Gastroesophageal sphincter (tissue), 4 donors: ENCODE measurements around the gene TRIM59. TPM values are rescaled to one million over a fixed set of nuclear protein-coding genes. Genes with fewer than 3 reads are reported as not detected.

ENCODE experiments used
- ATAC-seq: fragments of 150-250 bp; one replicate; pipeline ENCODE4 v1.9.1; 2016; ENCODE audit warnings: mild to moderate bottlenecking, moderate library complexity
- H3K27ac ChIP-seq, 4 donors: fragments of 200-600 bp; sonication (generic) in 3 of 4; 1 replicate in 3 of 4; 2 replicates in 1 of 4; pipeline ENCODE4 v1.5.1; 2016 to 2019
- H3K27me3 ChIP-seq: fragments of 200-600 bp; sonication (generic); one replicate; pipeline ENCODE4 v1.5.1; 2019
- H3K36me3 ChIP-seq, 2 donors: fragments of 200-600 bp; sonication (generic); one replicate each; pipeline ENCODE4 v1.5.1; 2019; ENCODE audit warnings: control low read depth in 1 of 2
- H3K4me1 ChIP-seq, 3 donors: fragments of 200-600 bp; sonication (generic); 1 replicate in 2 of 3; 2 replicates in 1 of 3; pipeline ENCODE4 v1.5.1; 2016 to 2019; ENCODE audit warnings: control low read depth in 2 of 3
- H3K4me3 ChIP-seq, 2 donors: fragments of 200-600 bp; sonication (generic); one replicate each; pipeline ENCODE4 v1.5.1; 2019; ENCODE audit warnings: mild to moderate bottlenecking in 1 of 2, moderate library complexity in 1 of 2
- H3K9me3 ChIP-seq, 3 donors: fragments of 200-600 bp; sonication (generic); one replicate each; pipeline ENCODE4 v1.5.1; 2017 to 2019; ENCODE audit warnings: control low read depth in 2 of 3
- CTCF ChIP-seq, 4 experiments: fragments of 200-600 bp in 2 of 4; fragments of 450-650 bp in 2 of 4; sonication (generic) in 1 of 4; IDR thresholded peaks; one replicate each; pipeline ENCODE4 v1.5.1; 2017 to 2019; ENCODE audit warnings: antibody characterized with exemption in 4 of 4, mild to moderate bottlenecking in 2 of 4, moderate library complexity in 2 of 4
- EP300 ChIP-seq: sonication (generic); formaldehyde crosslinking; IDR thresholded peaks from one replicate; pipeline ENCODE4 v1.6.1; 2017; ENCODE audit warnings: antibody characterized with exemption, mild to moderate bottlenecking
- POLR2A ChIP-seq, 2 donors: fragments of 450-650 bp; IDR thresholded peaks; one replicate each; pipeline ENCODE4 v1.6.1; 2017; ENCODE audit warnings: antibody characterized with exemption in 2 of 2, mild to moderate bottlenecking in 2 of 2, moderate library complexity in 1 of 2
- POLR2AphosphoS5 ChIP-seq: sonication (generic); formaldehyde crosslinking; IDR thresholded peaks from one replicate; pipeline ENCODE4 v1.6.1; 2017; ENCODE audit warnings: antibody characterized with exemption
- WGBS, 2 donors: methylation state at CpG; one replicate each; pipeline ENCODE4 v1.1.5; 2018; ENCODE audit warnings: low coverage in 1 of 2; 5-methylcytosine and 5-hydroxymethylcytosine counted together
- total RNA-seq, 4 donors: library from RNA; depleted of rRNA; stranded (reverse); fragments of >200 nt; gene quantifications; one replicate each; pipeline ENCODE4 v1.1.0, GENCODE V29; 2016

The TRIM59 gene
- total RNA-seq, 4 donors from 2014 or later, result 2.2 to 3.2 (median 2.5) TPM

- no peak for TF ChIP-seq CTCF (IDR thresholded peaks at IDR 0.05)
- no peak for TF ChIP-seq POLR2A (IDR thresholded peaks at IDR 0.05)
- TF ChIP-seq EP300, result no peak
- TF ChIP-seq POLR2AphosphoS5, result no peak
- H3K9me3 ChIP-seq, result peaks cover 0 to 5% (median 0%) of the 10 kb centered on the region in 3 donors
- no peak overlapping the region for H3K27ac ChIP-seq
- no peak for ATAC-seq
- 93 to 95% methylated on average over 8 to 10 of the region's 13 CpGs for whole genome bisulfite sequencing, 2 donors
- H3K27me3 ChIP-seq, result peaks cover 19% of the 10 kb centered on the region
- peaks cover 0 to 21% (median 3%) of the 10 kb centered on the region in 3 donors for H3K4me1 ChIP-seq
- no peaks in the 10 kb centered on the region for H3K36me3 ChIP-seq
- H3K4me3 ChIP-seq, result no peak overlapping the region
Observed at GRCh38 chr3:160446522-160447056, 3.0 kb downstream of the TRIM59 start.

GRCh38 chr3:160445854-160446253 is 3.7 kb downstream of the TRIM59 start:
- H3K4me3 ChIP-seq, result no peak overlapping the region
- no peak overlapping the region for H3K27ac ChIP-seq
- H3K36me3 ChIP-seq, result no peaks in the 10 kb centered on the region
- no peak for ATAC-seq
- 88 to 100% methylated on average over 1 of the region's 1 CpG for WGBS, 2 donors
- TF ChIP-seq EP300, result no peak
- TF ChIP-seq POLR2AphosphoS5, result no peak
- no peak for TF ChIP-seq POLR2A (IDR thresholded peaks at IDR 0.05)
- no peak for TF ChIP-seq CTCF (IDR thresholded peaks at IDR 0.05)
- H3K4me1 ChIP-seq, result peaks cover 0 to 21% (median 3%) of the 10 kb centered on the region in 3 donors
- H3K9me3 ChIP-seq, result peaks cover 0 to 5% (median 0%) of the 10 kb centered on the region in 3 donors
- H3K27me3 ChIP-seq, result peaks cover 19% of the 10 kb centered on the region

- peaks cover 0 to 8% (median 0%) of the 10 kb centered on the region in 3 donors for H3K4me1 ChIP-seq
- no peaks in the 10 kb centered on the region for H3K9me3 ChIP-seq
- H3K27me3 ChIP-seq, result peaks cover 9% of the 10 kb centered on the region
- TF ChIP-seq POLR2A (IDR thresholded peaks at IDR 0.05) (no peak), CTCF (IDR thresholded peaks at IDR 0.05) (no peak), POLR2AphosphoS5 (no peak), EP300 (no peak)
- ATAC-seq, result no peak
- WGBS, 2 donors, result 73% methylated on average over 1 of the region's 1 CpG; no CpG with 5 or more reads in 1 of the 2 donors
- H3K27ac ChIP-seq, result no peak overlapping the region
- no peak overlapping the region for H3K4me3 ChIP-seq
- no peaks in the 10 kb centered on the region for H3K36me3 ChIP-seq
Observed at GRCh38 chr3:160444411-160444810, 5.2 kb downstream of the TRIM59 start.

GRCh38 chr3:160440687-160441086 is 8.9 kb downstream of the TRIM59 start:
- TF ChIP-seq EP300 (no peak), POLR2A (IDR thresholded peaks at IDR 0.05) (no peak), CTCF (IDR thresholded peaks at IDR 0.05) (no peak), POLR2AphosphoS5 (no peak)
- no peak for ATAC-seq
- no peaks in the 10 kb centered on the region for H3K9me3 ChIP-seq
- H3K27ac ChIP-seq, result no peak overlapping the region
- H3K27me3 ChIP-seq, result no peaks in the 10 kb centered on the region
- H3K4me3 ChIP-seq, result no peak overlapping the region
- no peaks in the 10 kb centered on the region for H3K4me1 ChIP-seq
- no peaks in the 10 kb centered on the region for H3K36me3 ChIP-seq
- WGBS, 2 donors, result 96 to 100% methylated on average over 4 to 7 of the region's 7 CpGs

GRCh38 chr3:160437083-160437455 is 12.5 kb downstream of the TRIM59 start:
- no peaks in the 10 kb centered on the region for H3K9me3 ChIP-seq
- 78 to 87% methylated on average over 3 to 5 of the region's 5 CpGs for WGBS, 2 donors
- no peak overlapping the region for H3K4me3 ChIP-seq
- ATAC-seq, result no peak
- no peak overlapping the region for H3K27ac ChIP-seq
- H3K4me1 ChIP-seq, result no peaks in the 10 kb centered on the region
- no peaks in the 10 kb centered on the region for H3K27me3 ChIP-seq
- TF ChIP-seq CTCF (IDR thresholded peaks at IDR 0.05) (no peak), EP300 (no peak), POLR2A (IDR thresholded peaks at IDR 0.05) (no peak), POLR2AphosphoS5 (no peak)
- peaks cover 0 to 31% of the 10 kb centered on the region in 2 donors for H3K36me3 ChIP-seq
